ENCODE results near the gene PCYT2.

GRCh38 chr17:81878294-81878693 lies 32.9 kb downstream of the PCYT2 start:
- TF ChIP-seq CTCF (conservative IDR thresholded peaks at IDR 0.05 in 1 of 2, IDR thresholded peaks at IDR 0.05 in 1 of 2; ENCODE audit: extremely low read depth in 1 of 2, insufficient read depth in 1 of 2, low read depth in 1 of 2, low read length in 2 of 2), result no peak
- TF ChIP-seq EZH2 (IDR thresholded peaks at IDR 0.05; ENCODE audit: borderline replicate concordance, low read length), result no peak

Measured in mammary epithelial cell (primary cell).